ENCODE measurements around the gene RAET1L.
"Not testable (repeated sequence)": the region's sequence is repeated elsewhere in the genome, so short reads cannot be mapped to it uniquely, and the experiment has no call there.

Gene RAET1L

GRCh38 chr6:149990212-149990660 lies 35.1 kb downstream of the RAET1L start:
- no peak for DNase-seq

GRCh38 chr6:149988550-149989346 lies 36.6 kb downstream of the RAET1L start:
- no peak for DNase-seq

GRCh38 chr6:149987602-149988107 lies 37.7 kb downstream of the RAET1L start:
- DNase-seq, result no peak

- DNase-seq, result no peak
Observed at GRCh38 chr6:149985481-149985937, 39.8 kb downstream of the RAET1L start.

GRCh38 chr6:149984773-149985172 lies 40.6 kb downstream of the RAET1L start:
- no peak for DNase-seq

- no peak for DNase-seq
Observed at GRCh38 chr6:149983145-149983544, 42.2 kb downstream of the RAET1L start.

- no peak for DNase-seq
Observed at GRCh38 chr6:149979293-149979692, 46.0 kb downstream of the RAET1L start.

- DNase-seq, result no peak
Observed at GRCh38 chr6:149978610-149979009, 46.7 kb downstream of the RAET1L start.

- no peak for DNase-seq
Observed at GRCh38 chr6:149977221-149977620, 48.1 kb downstream of the RAET1L start.

- DNase-seq, result no peak
Observed at GRCh38 chr6:149975400-149975799, 49.9 kb downstream of the RAET1L start.

- no peak for DNase-seq
Observed at GRCh38 chr6:149974825-149975224, 50.5 kb downstream of the RAET1L start.

- DNase-seq, result not testable (repeated sequence)
Observed at GRCh38 chr6:149974394-149974793, 50.9 kb downstream of the RAET1L start.

- DNase-seq, result no peak
Observed at GRCh38 chr6:149969635-149970034, 55.7 kb downstream of the RAET1L start.

- DNase-seq, result not testable (repeated sequence)
Observed at GRCh38 chr6:149968909-149969308, 56.4 kb downstream of the RAET1L start.

Measured in fibroblast of skin of right quadriceps (primary cell).